GM23338 (cell line): ENCODE results near the gene DIP2C.

Experiments
- CREB1 ChIP-seq: fragments of 250-450 bp; sonication (Bioruptor Pico); IDR thresholded peaks from 2 replicates; pipeline ENCODE4 v1.5.0; 2020; ENCODE audit warnings: low read depth, mild to moderate bottlenecking, moderate library complexity
- CTCF ChIP-seq, 2 experiments: fragments of 200-600 bp in 1 of 2; sonication (generic) in 1 of 2; conservative IDR thresholded peaks; 2 replicates each; pipeline versions ENCODE4 v1.5.1 to v1.6.1; 2016 to 2017; ENCODE audit warnings: antibody characterized with exemption in 2 of 2, low read depth in 2 of 2, mild to moderate bottlenecking in 2 of 2, moderate library complexity in 1 of 2
- EZH2 ChIP-seq: fragments of 200-600 bp; sonication (generic); IDR thresholded peaks from one replicate; pipeline ENCODE4 v1.8.0; 2017; ENCODE audit warnings: antibody characterized with exemption, mild to moderate bottlenecking, low read depth; ENCODE audit not compliant: unreplicated experiment
- EZH2phosphoT487 ChIP-seq: fragments of 200-600 bp; sonication (generic); IDR thresholded peaks from one replicate; pipeline ENCODE4 v1.8.1; 2018; ENCODE audit warnings: antibody characterized with exemption; ENCODE audit not compliant: unreplicated experiment
- JUNB ChIP-seq: IDR thresholded peaks from one replicate; pipeline ENCODE4 v1.6.1; 2016; ENCODE audit warnings: antibody characterized with exemption; ENCODE audit not compliant: unreplicated experiment
- NANOG ChIP-seq: IDR thresholded peaks from 2 replicates; pipeline ENCODE4 v1.6.1; 2016; ENCODE audit warnings: antibody characterized with exemption, borderline replicate concordance
- POLR2AphosphoS5 ChIP-seq: IDR thresholded peaks from 2 replicates; pipeline ENCODE4 v1.6.1; 2016; ENCODE audit warnings: antibody characterized with exemption, low read depth
- REST ChIP-seq: IDR thresholded peaks from one replicate; pipeline ENCODE4 v1.6.1; 2018; ENCODE audit warnings: antibody characterized with exemption; ENCODE audit not compliant: unreplicated experiment
- ZNF331 ChIP-seq: fragments of 250-450 bp; sonication (Bioruptor Pico); IDR thresholded peaks from 2 replicates; pipeline ENCODE4 v1.5.0; 2020; ENCODE audit warnings: low read depth, mild to moderate bottlenecking, moderate library complexity

GRCh38 chr10:246431-246830 lies 443.0 kb downstream of the DIP2C start:
- TF ChIP-seq NANOG (no peak), POLR2AphosphoS5 (no peak), CREB1 (CRISPR knock-in tag) (no peak), CTCF (conservative IDR thresholded peaks at IDR 0.05; ENCODE audit: low read depth in 2 of 2) (no peak), EZH2 (no peak), EZH2phosphoT487 (no peak), REST (no peak), ZNF331 (no peak), JUNB (no peak)
